ENCODE results near the gene RAB27A. TPM values are rescaled to one million over a fixed set of nuclear protein-coding genes. Genes with fewer than 3 reads are reported as not detected.

Gene RAB27A
- total and polyA plus RNA-seq, 9 of the 15 experiments (the other 6 are each of a cell fraction or from before 2014, with no cell fraction given): 31.5 to 171 (median 80.4) TPM

DNA sequence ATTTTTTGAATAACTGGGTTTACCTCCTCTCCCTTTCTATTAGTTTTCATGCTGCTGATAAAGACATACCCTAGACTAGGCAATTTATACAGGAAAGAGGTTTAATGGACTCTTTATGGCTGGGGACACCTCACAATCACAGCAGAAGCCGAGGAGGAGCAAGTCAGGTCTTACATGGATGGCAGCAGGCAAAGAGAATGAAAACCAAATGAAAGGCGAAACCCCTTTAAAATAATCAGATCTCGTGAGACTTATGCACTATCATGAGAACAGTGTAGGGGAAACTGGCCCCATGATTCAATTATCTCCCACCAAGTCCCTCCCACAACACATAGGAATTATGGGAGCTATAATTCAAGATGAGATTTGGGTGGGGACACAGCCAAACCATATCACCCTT is 90.9 kb downstream of the RAB27A start (continued):
- TF ChIP-seq ZBTB43 (CRISPR knock-in tag; IDR thresholded peaks at IDR 0.05) (no peak), ZNF280A (IDR thresholded peaks at IDR 0.05; ENCODE audit: low read depth, partially characterized antibody) (peak; percentile 90), PTRF (tag; IDR thresholded peaks at IDR 0.05) (no peak), MECOM (CRISPR knock-in tag; IDR thresholded peaks at IDR 0.05) (no peak), TRIM24 (IDR thresholded peaks at IDR 0.05) (peak; percentile 67 to 79)
- TF ChIP-seq, protein P1, sequence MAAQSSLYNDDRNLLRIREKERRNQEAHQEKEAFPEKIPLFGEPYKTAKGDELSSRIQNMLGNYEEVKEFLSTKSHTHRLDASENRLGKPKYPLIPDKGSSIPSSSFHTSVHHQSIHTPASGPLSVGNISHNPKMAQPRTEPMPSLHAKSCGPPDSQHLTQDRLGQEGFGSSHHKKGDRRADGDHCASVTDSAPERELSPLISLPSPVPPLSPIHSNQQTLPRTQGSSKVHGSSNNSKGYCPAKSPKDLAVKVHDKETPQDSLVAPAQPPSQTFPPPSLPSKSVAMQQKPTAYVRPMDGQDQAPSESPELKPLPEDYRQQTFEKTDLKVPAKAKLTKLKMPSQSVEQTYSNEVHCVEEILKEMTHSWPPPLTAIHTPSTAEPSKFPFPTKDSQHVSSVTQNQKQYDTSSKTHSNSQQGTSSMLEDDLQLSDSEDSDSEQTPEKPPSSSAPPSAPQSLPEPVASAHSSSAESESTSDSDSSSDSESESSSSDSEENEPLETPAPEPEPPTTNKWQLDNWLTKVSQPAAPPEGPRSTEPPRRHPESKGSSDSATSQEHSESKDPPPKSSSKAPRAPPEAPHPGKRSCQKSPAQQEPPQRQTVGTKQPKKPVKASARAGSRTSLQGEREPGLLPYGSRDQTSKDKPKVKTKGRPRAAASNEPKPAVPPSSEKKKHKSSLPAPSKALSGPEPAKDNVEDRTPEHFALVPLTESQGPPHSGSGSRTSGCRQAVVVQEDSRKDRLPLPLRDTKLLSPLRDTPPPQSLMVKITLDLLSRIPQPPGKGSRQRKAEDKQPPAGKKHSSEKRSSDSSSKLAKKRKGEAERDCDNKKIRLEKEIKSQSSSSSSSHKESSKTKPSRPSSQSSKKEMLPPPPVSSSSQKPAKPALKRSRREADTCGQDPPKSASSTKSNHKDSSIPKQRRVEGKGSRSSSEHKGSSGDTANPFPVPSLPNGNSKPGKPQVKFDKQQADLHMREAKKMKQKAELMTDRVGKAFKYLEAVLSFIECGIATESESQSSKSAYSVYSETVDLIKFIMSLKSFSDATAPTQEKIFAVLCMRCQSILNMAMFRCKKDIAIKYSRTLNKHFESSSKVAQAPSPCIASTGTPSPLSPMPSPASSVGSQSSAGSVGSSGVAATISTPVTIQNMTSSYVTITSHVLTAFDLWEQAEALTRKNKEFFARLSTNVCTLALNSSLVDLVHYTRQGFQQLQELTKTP (IDR thresholded peaks at IDR 0.05; ENCODE audit: low read depth in 1 of 2, partially characterized antibody in 2 of 2): peak in 1 of 2 experiments; percentile 37
- TF ChIP-seq, protein P2, sequence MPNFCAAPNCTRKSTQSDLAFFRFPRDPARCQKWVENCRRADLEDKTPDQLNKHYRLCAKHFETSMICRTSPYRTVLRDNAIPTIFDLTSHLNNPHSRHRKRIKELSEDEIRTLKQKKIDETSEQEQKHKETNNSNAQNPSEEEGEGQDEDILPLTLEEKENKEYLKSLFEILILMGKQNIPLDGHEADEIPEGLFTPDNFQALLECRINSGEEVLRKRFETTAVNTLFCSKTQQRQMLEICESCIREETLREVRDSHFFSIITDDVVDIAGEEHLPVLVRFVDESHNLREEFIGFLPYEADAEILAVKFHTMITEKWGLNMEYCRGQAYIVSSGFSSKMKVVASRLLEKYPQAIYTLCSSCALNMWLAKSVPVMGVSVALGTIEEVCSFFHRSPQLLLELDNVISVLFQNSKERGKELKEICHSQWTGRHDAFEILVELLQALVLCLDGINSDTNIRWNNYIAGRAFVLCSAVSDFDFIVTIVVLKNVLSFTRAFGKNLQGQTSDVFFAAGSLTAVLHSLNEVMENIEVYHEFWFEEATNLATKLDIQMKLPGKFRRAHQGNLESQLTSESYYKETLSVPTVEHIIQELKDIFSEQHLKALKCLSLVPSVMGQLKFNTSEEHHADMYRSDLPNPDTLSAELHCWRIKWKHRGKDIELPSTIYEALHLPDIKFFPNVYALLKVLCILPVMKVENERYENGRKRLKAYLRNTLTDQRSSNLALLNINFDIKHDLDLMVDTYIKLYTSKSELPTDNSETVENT (CRISPR knock-in tag; IDR thresholded peaks at IDR 0.05): no peak
- TF ChIP-seq, protein P3, sequence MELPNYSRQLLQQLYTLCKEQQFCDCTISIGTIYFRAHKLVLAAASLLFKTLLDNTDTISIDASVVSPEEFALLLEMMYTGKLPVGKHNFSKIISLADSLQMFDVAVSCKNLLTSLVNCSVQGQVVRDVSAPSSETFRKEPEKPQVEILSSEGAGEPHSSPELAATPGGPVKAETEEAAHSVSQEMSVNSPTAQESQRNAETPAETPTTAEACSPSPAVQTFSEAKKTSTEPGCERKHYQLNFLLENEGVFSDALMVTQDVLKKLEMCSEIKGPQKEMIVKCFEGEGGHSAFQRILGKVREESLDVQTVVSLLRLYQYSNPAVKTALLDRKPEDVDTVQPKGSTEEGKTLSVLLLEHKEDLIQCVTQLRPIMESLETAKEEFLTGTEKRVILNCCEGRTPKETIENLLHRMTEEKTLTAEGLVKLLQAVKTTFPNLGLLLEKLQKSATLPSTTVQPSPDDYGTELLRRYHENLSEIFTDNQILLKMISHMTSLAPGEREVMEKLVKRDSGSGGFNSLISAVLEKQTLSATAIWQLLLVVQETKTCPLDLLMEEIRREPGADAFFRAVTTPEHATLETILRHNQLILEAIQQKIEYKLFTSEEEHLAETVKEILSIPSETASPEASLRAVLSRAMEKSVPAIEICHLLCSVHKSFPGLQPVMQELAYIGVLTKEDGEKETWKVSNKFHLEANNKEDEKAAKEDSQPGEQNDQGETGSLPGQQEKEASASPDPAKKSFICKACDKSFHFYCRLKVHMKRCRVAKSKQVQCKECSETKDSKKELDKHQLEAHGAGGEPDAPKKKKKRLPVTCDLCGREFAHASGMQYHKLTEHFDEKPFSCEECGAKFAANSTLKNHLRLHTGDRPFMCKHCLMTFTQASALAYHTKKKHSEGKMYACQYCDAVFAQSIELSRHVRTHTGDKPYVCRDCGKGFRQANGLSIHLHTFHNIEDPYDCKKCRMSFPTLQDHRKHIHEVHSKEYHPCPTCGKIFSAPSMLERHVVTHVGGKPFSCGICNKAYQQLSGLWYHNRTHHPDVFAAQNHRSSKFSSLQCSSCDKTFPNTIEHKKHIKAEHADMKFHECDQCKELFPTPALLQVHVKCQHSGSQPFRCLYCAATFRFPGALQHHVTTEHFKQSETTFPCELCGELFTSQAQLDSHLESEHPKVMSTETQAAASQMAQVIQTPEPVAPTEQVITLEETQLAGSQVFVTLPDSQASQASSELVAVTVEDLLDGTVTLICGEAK (IDR thresholded peaks at IDR 0.05): no peak
- TF ChIP-seq, protein P3 (CRISPR knock-in tag; IDR thresholded peaks at IDR 0.05): no peak
